T-helper 22 cell (primary cell): Measurements from ENCODE around the gene UBXN10.

Experiments
- DNase-seq: peaks from one replicate; pipeline ENCODE4 v3.0.0-alpha.2; 2020; ENCODE audit warnings: low read depth

Gene UBXN10

DNA sequence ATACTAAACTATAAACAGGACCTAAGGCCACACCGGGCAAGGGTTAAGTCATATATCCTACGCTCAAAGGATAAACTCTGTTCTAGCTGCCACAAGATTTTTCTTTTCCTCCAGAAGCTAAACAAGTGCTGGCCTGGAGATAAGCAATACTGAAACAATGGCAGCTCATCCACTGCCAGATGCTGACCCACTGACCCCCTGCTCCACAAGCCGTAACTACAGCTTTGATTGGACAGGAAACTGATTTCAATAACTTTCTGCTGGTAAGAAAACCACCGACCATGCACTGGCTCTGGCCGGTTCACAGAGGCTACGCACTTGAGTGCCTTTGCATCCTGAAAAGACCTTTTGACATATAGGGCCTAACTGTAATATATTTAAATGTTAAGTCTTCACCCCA lies 51.8 kb downstream of the UBXN10 start:
- DNase-seq, result no peak

GRCh38 chr1:20240012-20240411 lies 54.1 kb downstream of the UBXN10 start:
- DNase-seq, result no peak

DNA sequence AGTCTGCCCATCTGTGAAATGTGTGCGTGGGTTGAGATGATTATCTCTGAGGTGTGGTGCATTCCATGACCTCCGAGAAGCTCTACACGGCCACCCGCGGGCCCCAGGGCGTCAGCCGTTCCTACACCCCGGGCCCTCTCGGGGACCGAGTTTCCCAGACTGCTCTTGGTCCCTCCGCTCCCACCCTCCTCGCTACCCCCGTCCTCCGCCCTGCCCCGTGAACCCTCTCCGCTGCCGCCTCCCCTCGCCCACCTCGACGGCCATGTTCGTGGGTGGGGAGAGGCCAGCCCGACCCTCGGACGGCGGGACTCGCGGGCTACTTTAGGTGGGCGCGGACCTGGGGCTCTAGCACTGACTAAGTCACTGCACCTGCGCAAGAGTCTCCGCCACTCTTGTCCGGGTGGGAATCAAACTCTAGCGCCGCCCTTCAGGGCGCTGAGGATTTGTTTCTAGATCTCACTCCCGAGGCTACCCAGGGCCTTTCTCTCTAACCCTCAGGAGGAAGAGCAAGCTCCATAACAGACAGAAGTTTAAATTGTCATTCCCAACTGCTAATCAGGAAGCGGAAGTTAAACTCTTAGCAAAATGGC lies 57.1 kb downstream of the UBXN10 start:
- DNase-seq, result no peak
